ENCODE results near the gene GPX6.

The GPX6 gene

DNA sequence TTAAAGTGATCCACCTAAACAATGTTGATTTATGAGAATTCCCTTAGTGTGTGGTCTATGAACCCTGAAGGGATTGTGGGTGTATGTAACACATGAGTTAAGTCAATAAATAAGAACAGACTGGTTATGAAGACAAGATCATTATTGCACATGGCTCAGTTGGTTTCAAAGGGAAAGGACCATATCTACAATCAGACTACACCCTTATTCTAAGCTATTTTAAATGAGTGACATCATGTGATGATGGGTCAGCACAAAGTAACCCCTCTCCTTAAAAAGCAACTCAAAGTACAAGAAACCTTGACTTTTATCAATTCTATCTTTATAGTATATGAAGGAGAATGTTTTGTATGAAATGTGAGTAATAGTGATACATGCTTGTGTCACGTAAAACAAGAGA lies 57.0 kb downstream of the GPX6 start:
- no peak overlapping the region for H3K4me3 ChIP-seq (ENCODE audit: control insufficient read depth in 1 of 7, extremely low read depth in 1 of 7, insufficient read depth in 4 of 7, low read depth in 2 of 7, low read length in 6 of 7)
- CTCF ChIA-PET, result no interaction called here

More for the DNA sequence above, 57.0 kb downstream of the GPX6 start:
- peaks cover 0 to 3% (median 0%) of the 10 kb centered on the region in 4 experiments for H3K4me1 ChIP-seq (ENCODE audit: control extremely low read depth in 1 of 4, control insufficient read depth in 4 of 4, insufficient read depth in 4 of 4, low read length in 3 of 4)
- H3K27ac ChIP-seq (ENCODE audit: insufficient read depth in 1 of 2, low read depth in 1 of 2, low read length in 2 of 2, poor library complexity in 1 of 2, severe bottlenecking in 2 of 2), result no peak overlapping the region
- H3K27me3 ChIP-seq (replicated peaks in 2 of 5; ENCODE audit: control insufficient read depth in 4 of 5, insufficient read depth in 5 of 5, low read length in 4 of 5), result peaks cover 7 to 70% (median 14%) of the 10 kb centered on the region in 5 experiments
- peaks cover 0 to 4% (median 0%) of the 10 kb centered on the region in 5 experiments for H3K9me3 ChIP-seq (ENCODE audit: control extremely low read depth in 1 of 5, control insufficient read depth in 4 of 5, insufficient read depth in 2 of 5, low read depth in 1 of 5, low read length in 4 of 5)
- no peak for DNase-seq
- WGBS (ENCODE audit: insufficient coverage), result no CpG with 5 or more reads among the region's 1 CpG
- POLR2A ChIA-PET, result no interaction called here
- H3K36me3 ChIP-seq (ENCODE audit: control insufficient read depth in 4 of 4, insufficient read depth in 4 of 4, low read length in 3 of 4), result no peaks in the 10 kb centered on the region
